HG02763 (cell line): ENCODE data around the gene ERFE.
A peak's percentile ranks its signal among the peaks of the same experiment; 100 is the strongest.

ENCODE experiments used
- ATAC-seq: cut with Tn5 transposase; IDR thresholded peaks from one replicate; pipeline ENCODE4 v1.9.1; 2021; ENCODE audit warnings: mild to moderate bottlenecking, moderate library complexity; ENCODE audit not compliant: unreplicated experiment

Gene ERFE

GRCh38 chr2:238203094-238203972 lies 44.6 kb downstream of the ERFE start, which contains the start of gene ILKAP:
ILKAP (minus strand) TSS chr2:238203695; CDS start chr2:238203553, 142 bp downstream.
- peak; percentile 92 for ATAC-seq

- ATAC-seq, result no peak
Measured at GRCh38 chr2:238203973-238204683, 45.4 kb downstream of the ERFE start.

GRCh38 chr2:238207006-238207405 lies 48.2 kb downstream of the ERFE start:
- no peak for ATAC-seq

GRCh38 chr2:238216651-238217184 lies 57.9 kb downstream of the ERFE start:
- ATAC-seq, result no peak
